ENCODE data around the gene SPECC1.
"Not testable (repeated sequence)": the region's sequence is repeated elsewhere in the genome, so short reads cannot be mapped to it uniquely, and the experiment has no call there.

Gene SPECC1

DNA sequence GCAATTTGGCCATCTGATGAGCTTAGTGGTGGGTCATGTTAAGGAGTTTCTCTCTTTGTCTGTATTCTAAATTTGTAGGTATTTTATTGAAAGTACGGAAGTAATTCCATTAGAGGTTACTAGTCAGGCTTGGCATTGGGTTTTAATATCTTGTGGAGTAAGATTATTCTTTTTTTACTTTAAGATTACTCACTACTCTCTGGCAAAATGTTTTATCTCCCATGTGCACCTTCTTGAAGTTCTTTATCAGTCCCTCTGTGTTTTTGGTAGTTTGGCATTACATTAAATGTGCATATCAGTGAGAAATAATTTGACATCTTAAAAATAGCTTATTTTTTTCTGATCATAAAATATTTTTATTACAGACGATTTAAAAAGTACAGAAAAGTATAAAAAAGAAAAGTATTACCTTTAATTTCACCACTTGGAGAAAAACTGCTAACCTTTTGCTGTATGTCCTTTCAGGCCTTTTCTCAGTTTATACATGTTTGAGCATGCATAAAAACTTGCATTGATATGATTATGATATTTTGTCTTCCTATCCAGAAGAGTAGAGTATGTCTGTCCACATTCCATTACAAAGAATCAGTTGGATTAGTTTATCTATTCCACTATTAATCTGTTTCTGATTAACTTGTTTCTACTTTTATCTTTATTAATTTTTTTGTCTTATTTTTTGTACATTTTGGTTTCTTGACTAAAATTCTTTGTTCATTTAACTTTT is 198.3 kb downstream of the SPECC1 start:
- no peak for DNase-seq (ENCODE audit: low spot score)

DNA sequence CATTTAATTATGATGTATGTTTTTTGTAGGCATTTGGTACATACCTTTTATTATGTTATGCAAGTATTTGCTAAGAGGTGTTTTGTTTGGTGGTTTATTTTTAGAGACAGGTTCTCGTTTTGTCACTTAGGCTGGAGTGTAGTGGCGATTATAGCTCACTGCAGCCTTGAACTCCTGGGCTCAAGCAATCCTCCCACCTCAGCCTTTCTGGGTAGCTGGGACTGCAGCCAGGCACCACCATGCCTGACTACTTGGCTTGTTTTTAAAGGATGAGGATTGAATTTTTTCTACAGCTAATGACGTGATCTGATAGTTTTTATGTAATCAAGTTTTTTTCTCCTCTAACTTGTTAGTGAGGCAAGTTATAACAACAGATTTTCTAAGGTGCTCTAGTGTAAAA is 199.6 kb downstream of the SPECC1 start:
- no peak for DNase-seq (ENCODE audit: low spot score)

DNA sequence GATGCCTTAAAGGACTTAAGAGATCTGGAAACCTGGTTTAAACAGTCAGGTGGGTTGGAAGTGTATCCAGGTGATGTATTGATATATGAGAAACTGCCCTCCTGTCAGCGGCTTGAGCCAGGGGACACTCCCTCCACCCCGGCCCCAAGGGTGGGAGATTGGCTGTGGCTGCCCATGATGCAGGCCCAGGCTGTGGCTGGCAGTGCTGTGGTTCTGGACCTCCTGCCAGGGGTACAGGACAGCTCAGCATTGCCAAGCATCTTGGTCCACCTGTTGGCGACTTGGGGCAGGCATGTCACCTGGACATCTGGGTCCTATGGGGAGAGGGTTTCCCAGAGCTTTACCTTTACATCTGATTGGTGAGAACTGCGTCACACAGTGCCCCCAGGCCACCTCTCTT is 201.0 kb downstream of the SPECC1 start:
- no peak for DNase-seq (ENCODE audit: low spot score)

DNA sequence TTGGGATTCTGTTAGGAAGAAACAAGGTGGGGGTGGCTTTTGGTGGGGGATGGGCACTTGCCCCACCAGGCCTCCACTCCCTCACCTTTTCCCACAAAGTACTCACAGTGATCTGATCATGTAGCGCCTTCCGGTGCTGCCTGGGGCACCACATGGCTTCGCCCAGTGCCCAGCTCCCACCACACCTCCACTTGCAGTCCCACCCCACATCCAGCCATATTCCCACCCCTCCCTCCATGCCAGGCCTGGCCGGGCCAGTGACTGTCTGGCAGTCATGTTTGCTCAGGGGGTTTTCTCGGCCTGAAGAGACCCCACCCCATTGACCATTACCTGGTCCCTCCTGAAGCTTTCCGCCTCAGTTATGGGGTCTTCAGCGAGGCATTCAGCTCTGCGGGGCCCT is 201.5 kb downstream of the SPECC1 start:
- DNase-seq (ENCODE audit: low spot score), result no peak

DNA sequence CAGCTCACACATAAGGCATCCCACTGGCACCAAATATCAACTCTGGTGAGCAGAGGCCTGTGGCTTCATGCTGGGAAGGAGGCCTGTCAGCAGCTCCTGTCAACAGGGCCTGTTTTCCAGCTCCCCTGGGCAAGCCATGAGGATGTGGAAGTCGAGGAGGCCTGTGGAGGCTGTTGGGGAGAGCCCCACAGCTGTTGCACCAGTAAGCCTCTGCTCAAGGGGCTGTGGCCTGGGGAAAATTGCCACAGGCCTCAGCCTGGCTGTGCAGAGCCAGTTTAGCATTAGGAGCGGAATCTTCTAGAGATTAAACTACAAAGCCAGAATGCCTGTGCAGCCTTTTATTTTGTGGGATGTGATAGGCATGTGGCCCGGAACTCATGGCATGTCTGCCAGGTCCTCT is 202.1 kb downstream of the SPECC1 start:
- no peak for DNase-seq (ENCODE audit: low spot score)

DNA sequence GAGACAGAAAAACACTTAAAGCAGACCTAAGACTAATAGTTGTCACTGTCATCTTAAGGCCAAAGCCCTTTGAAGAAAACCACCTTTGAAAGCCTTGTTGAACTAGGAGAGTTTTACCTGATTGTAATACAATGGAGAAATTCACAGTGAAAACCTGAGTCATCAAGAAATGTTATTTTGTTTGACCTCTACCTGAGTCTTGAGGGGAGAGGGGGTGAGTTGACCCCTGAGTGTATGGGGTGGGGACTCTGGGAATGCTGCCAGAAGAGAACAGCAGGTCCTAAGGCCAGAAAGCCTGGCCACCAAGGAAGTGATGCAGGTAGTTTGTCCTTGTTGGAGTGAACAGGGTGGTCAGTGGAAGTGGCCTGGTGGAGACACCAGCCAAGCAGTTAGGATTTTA is 204.3 kb downstream of the SPECC1 start:
- no peak for DNase-seq (ENCODE audit: low spot score)

DNA sequence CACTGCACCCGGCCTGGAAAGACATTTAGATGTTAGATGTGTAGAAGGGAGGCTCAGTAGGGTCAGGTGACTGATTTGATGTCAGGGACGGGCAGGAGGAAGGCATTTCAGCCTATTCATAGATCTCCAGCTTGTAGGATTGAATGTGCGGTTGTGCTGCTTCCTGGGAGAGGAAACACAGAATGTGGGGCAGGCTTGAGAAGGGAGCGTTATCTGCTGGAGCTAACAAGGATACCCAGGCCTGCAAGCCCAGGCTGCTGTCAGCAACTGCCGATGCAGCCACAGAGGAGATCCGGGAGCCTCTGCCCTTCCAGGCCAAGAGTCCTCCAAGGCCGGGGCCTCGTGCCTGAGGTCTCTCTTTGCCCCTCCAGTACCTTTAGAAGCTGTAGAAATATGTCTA is 205.6 kb downstream of the SPECC1 start:
- DNase-seq (ENCODE audit: low spot score), result peak; percentile 63

DNA sequence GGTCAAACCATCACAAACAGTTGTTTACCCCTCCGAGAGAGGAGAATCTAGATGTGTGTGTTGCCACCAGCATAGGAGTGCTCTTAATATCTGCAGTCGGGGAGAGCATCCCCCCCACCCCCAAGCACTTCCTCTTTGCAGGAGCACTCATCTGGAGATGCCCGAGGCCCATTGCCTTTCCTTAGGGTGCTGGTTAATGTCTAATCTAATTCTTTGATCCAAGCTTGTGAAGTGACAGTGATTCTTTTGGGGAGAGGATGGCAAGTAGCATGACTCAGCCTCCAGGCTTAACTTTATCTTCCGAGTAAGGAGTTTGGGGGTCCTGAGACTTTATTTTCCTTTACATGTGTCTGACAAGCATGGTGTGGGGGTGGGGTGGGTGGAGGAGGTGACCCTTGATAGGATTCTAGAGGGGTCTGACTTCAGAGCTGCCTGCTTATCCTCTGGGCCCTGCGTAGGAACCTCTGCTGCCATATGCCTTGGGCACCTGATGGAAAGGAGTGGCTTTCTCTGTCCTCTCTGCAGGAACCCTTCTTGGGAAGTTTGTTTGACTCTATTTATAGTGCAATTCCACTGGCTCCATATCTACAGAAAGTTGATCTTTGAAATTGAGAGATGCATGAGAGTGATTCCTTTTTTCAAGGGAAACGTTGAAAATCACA is 207.1 kb downstream of the SPECC1 start:
- DNase-seq (ENCODE audit: low spot score), result no peak

DNA sequence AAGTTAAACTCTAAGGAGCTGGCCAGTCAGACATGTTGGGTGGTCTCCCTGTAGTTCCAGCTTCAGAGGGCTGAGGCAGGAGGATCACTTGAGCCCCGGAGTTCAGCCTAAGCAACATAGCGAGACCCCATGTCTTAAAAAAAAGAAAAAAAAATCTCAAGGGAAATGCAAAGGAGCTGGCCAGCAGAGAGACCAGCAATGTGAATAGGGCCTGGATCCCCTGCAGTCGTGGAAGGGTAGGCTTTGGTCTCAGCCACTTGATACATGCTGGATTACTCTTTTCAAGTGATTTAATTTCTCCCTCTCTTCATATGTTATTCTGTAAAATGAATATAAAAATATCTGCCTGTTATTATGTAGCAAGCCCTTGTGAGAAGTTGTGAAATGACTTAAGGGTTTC is 207.7 kb downstream of the SPECC1 start:
- DNase-seq (ENCODE audit: low spot score), result no peak

DNA sequence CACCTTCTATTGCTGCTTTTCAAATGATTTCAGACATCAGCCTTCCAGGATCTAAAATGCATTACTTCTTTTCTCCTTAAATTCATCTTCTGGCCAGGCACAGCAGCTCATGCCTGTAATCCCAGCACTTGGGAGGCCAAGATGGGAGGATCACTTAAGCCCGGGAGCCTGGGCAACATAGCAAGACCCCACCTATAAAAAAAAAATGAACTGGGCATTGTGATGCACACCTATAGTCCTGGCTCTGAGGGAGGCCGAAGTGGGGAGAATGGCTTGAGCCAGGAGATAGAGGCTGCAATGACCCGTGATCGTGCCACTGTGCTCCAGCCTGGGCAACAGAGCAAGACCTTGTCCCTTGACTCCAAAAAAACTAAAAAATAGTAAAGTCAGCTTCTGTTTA is 208.5 kb downstream of the SPECC1 start:
- no peak for DNase-seq (ENCODE audit: low spot score)

DNA sequence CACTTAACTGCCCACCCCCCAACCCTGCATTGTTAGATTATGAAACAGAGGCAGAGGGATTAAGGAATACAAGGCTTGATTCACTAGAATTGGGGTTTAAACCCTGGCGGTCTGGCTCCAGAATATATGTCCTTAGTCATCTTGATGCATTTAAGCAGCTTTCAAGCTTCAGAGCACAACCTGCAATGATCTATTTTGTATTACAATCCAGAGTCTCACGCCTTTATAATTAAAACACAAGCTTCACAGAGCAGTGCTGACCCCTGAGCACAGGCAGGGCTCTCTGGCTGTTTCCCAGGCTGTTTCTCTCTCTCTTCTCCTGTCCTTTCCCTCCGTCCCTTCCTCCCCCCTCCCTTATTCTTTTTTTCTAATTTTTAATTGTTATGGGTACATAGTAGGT is 209.1 kb downstream of the SPECC1 start:
- no peak for DNase-seq (ENCODE audit: low spot score)

DNA sequence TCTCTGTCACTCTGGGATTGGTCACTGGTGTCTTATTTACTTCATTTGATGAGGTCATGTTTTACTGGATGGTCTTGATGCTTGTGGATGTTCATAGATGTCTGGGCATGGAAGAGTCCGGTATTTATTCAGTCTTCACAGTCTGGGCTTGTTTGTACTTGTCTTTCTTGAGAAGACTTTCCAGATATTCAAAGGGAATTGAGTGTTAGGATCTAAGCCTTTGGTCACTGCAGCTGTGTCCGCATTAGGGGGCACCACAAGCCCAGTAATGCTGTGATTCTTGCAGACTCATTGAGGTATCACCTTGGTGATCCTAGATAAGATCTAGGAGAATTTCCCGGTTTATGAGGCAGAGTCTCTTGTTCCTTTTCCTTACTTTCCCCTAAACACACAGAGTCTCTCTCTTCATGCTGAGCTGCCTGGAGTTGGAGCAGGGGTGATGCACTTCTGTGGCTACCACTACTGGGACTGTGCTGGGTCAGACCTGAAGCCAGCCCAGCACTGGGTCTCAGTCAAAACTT is 214.7 kb downstream of the SPECC1 start:
- DNase-seq (ENCODE audit: low spot score), result no peak

DNA sequence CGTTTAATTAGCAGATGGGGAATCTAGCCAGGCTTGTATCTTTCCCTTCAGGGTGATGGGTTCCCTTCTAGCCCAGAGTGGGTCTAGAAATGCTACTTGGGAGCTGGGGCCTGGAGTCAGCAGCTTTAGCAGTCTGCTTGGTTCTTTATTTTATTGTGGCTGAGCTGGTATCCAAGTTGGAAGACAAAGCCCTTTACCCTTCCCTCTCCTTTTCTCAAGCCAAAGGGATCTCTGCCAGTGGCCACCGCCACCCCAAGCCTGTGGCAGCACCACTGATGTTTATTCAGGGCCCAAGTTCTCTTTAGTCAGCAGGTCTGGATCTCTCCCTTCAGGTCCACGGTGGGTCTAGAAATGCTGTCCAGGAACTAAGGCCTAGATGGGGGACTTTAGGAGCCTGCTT is 215.2 kb downstream of the SPECC1 start:
- DNase-seq (ENCODE audit: low spot score), result no peak

DNA sequence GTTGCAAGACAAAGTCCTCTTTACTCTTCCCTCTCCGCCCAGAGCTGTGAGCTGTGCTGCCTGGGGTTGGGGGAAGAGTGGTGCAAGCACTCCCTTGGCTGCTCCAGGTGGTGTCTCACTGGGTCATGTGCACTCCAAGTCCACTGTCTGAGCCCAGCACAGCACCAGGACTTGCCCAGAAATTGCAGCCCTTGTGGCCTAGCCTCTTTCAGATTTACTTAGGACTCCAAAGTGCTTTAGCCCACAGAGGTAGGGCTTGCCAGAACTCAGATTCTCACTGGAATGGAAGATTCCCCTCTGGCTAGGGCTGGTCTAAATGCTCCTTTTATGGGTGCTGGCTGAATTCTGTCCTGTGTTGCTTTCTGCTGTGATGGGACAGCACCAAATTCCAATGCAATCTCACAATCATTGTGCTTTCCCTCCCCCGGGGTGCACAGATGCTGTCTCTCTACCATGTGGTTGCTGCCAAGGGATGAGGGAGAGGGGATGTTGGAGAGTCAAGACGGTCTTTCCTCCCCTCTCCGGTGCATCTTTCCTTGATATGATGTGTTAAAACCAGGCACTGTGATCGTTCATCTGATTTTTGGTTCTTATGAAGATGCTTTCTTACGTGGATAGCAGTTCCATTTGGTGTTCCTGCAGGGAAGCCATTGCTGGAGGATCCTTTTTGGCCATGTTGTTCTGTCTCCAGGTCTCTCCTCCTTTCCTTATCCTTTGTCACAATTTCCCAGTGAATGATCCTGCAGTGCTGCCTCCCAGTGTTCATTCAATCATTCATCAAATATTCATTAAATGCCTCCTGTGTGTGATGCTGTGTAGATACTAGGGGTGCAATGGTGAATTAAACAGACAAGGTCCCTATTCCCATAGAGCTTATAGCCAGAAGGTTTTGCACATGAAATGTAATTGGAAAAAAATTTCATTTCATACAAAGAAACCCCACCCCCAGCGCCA is 216.3 kb downstream of the SPECC1 start:
- peak; percentile 83 for DNase-seq (ENCODE audit: low spot score)

DNA sequence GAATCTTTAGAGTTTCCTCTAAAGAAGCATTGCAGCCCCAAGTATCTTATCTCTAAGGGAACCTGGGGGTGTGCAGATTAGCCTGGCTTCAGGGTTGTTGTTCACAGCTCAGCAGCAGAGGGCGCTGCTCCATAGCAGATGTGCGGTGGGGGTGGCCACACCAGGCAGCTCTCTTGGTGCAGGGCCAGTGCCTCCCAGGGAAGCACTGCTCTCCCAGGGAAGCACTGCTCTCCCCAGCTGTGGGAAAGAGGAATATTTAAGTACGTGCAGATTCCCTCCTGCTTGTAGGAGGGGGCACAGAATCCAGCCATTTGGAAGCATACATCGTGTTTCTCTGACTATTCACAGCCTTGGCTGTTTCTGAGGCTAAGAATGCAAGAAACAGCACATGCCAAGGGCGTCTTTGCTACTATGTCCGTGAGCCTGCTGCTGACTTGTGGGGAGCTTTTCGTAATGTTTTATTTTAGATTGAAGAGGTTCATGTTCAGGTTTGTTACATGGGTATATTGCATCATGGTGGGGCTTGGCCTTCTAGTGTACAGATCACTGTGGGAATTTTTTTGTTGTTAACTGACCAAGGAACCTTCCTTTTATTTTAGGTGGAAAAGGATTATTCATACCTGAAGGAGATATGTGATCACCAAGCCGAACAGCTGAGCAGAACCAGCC is 217.8 kb downstream of the SPECC1 start:
- peak; percentile 91 for DNase-seq (ENCODE audit: low spot score)

DNA sequence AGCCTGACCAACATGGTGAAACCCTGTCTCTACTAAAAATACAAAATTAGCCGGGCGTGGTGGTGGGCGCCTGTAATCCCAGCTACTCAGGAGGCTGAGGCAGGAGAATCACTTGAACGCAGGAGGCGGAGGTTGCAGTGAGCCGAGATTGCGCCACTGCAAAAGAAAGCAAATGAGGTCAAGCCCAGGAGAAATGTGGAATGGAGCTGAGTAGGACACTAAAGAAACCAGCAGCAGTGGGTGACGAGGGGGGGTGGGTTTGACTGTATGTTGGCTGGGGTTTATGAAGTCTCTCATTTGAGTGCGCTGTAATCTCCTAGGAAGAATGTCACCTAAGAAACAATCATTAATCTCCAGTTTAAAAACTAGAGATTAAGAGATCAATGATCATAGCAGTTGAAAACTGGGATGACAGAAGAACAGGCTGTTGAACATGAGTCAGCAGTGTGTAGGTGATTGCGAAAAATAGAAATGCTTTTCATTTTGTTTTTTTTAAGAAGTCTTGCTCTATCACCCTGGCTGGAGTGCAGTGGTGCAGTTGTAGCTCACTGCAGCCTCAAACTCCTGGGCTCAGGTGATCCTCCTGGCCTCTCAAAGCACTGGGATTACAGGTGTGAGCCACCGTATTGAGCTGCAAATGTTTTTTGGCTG is 218.7 kb downstream of the SPECC1 start:
- DNase-seq (ENCODE audit: low spot score), result not testable (repeated sequence)

DNA sequence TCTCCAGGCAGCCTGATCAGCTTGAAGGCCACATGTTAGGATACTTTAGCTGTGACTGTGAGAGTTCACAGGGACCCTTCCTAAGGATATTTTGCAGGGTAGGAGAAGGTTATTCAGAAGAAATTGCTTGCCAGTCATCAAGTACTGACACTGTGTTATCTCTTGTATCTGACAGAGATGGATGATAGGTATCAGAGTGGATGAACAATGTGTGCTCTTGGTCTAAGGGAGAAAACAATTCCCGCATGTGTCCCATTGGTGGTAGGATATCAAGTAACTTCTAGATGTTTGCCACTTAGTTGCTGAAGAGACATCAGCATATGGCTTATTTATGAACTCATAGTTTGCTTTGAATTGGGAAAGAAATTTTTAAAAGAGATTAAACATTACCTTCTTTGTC is 219.3 kb downstream of the SPECC1 start:
- no peak for DNase-seq (ENCODE audit: low spot score)

DNA sequence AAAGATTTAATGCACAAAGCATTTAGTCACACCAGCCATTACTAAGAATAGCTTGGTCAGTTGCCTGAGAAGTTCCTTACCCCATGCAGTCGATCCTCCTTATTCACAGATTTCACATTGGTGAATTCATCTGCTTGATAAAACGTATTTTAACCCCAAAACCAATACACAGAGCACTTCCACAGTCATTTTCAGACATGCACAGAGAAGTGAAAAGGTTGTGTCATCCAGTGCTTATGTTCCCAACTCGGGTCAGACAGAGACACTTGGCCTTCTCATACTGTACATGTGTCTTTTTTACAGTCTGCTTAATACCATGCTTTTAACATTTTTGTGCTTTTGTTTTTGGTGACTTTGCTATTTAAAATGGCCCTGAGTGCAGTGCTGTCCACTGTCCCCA is 219.7 kb downstream of the SPECC1 start:
- DNase-seq (ENCODE audit: low spot score), result no peak

DNA sequence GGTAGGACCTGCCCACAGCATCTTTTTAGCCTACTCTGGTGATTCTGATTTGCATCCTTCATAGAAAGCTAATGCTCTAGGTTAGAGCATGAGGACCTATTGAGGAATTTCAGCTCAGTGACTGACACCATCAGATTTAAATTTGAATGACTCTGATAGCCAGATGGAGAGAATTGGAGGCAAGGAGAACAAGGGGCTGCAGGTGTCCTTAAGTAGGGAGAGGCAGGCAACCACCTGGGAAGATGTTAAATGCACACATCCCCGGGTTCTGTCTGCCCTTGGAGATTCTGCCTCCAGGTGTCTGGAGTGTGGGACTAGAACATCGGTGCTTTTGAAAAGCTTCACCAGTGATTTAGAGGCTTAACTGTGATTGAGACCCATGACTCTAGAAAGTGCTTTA is 221.8 kb downstream of the SPECC1 start:
- DNase-seq (ENCODE audit: low spot score), result no peak

DNA sequence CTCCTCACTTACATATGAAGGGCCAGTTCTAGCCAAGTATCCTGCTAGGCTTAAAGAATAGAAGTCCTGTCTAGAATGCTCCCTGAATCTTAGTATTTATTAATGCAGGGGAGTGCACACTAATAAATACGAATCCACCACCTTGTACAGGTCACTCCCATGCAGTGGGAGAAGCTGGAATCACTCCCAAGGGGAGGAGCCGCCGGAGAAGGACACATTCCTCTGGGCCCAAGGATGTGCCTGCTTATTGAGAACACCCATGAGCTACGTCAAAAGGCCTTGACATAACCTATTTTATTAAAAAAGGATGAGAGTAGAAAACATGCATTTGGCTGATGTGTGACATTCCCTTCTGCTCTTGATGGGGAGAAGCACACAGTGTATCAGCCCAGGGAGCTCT is 223.5 kb downstream of the SPECC1 start:
- DNase-seq (ENCODE audit: low spot score), result no peak

DNA sequence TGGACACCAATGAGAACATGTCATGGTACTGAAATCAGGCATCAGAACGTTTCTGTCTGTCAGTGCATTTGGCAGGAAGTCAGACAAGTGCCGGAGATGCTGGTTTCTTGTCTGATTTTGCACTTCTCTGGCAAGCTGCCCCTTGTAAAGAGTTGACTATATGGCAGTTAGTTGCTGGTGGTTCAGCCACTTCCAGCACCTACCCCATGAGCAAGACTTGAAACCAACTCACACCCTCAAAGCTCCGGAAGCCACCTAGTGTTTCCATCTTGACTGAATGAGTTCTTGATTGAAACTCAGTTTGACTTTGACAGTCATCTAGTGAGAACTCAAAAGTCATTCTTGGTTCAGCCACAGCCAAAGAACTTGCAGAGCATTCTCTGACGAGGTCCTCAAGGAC is 225.1 kb downstream of the SPECC1 start:
- peak; percentile 34 for DNase-seq (ENCODE audit: low spot score)

DNA sequence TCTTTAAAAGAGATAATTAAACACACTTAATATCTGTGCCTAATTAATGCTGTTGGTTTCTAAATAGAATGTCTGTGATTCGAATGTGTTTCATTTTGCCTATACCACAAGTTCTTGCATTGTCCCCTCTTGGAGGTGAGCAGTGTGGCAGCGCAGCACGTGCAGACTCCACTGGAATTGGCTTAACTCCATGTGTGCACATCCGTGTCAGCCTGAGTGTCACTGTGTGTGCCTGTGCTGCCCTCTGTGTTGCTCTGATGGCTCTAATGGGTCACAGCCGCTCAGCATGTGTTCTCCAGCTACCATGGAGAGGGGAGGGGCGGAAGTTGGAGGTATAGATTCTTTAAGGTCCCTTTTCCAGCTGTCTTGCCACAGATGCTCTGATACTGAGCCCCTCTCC is 226.6 kb downstream of the SPECC1 start:
- peak; percentile 77 for DNase-seq (ENCODE audit: low spot score)

All from pons (tissue), 1 donor.